Suprapubic skin (tissue), 4 donors: Measurements from ENCODE around the gene PTPRZ1.

Experiments
- EP300 ChIP-seq: sonication (generic); formaldehyde crosslinking; IDR thresholded peaks from one replicate; pipeline ENCODE4 v1.6.1; 2017; ENCODE audit warnings: antibody characterized with exemption
- POLR2A ChIP-seq, 2 donors: fragments of 450-650 bp; IDR thresholded peaks; one replicate each; pipeline ENCODE4 v1.6.1; 2017; ENCODE audit warnings: antibody characterized with exemption in 2 of 2, mild to moderate bottlenecking in 2 of 2, moderate library complexity in 2 of 2
- POLR2AphosphoS5 ChIP-seq, 3 donors: sonication (generic); formaldehyde crosslinking; IDR thresholded peaks; one replicate each; pipeline ENCODE4 v1.6.1; 2017; ENCODE audit warnings: antibody characterized with exemption in 3 of 3
- TF ChIP-seq, protein P1 (sequence below), 2 donors: fragments of 200-600 bp in 1 of 2; fragments of 450-650 bp in 1 of 2; sonication (generic) in 1 of 2; IDR thresholded peaks; one replicate each; pipeline ENCODE4 v1.5.1; 2016 to 2019; ENCODE audit warnings: antibody characterized with exemption in 2 of 2, mild to moderate bottlenecking in 1 of 2, moderate library complexity in 1 of 2

DNA sequence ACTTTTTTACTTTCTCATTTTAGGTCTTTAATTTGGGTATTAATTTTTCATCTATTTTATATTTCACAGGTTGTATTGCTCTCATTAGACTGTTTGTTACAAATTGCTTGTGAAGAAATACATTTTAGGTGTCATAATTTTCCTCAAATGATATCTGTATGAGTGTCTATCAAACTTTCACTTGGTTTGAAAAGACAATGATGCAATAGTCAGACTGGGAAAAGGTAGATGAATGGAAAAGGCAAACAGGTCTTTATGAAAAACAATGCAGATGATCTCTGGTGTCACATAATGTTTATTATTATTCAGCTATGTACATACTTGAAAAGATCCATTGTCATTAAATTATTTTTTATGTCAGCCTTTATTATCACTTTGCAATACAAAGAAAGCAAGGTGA, 80.2 kb downstream of the PTPRZ1 start:
- TF ChIP-seq, protein P1, sequence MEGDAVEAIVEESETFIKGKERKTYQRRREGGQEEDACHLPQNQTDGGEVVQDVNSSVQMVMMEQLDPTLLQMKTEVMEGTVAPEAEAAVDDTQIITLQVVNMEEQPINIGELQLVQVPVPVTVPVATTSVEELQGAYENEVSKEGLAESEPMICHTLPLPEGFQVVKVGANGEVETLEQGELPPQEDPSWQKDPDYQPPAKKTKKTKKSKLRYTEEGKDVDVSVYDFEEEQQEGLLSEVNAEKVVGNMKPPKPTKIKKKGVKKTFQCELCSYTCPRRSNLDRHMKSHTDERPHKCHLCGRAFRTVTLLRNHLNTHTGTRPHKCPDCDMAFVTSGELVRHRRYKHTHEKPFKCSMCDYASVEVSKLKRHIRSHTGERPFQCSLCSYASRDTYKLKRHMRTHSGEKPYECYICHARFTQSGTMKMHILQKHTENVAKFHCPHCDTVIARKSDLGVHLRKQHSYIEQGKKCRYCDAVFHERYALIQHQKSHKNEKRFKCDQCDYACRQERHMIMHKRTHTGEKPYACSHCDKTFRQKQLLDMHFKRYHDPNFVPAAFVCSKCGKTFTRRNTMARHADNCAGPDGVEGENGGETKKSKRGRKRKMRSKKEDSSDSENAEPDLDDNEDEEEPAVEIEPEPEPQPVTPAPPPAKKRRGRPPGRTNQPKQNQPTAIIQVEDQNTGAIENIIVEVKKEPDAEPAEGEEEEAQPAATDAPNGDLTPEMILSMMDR (IDR thresholded peaks at IDR 0.05) = no peak
- TF ChIP-seq POLR2A (IDR thresholded peaks at IDR 0.05) (no peak), POLR2AphosphoS5 (IDR thresholded peaks at IDR 0.05) (no peak), EP300 (no peak)
